ENCODE data around the gene VCL. TPM values are rescaled to one million over a fixed set of nuclear protein-coding genes. Genes with fewer than 3 reads are reported as not detected.

VCL gene
- total RNA-seq, 1 experiment from 2014 or later, result 106 TPM

DNA sequence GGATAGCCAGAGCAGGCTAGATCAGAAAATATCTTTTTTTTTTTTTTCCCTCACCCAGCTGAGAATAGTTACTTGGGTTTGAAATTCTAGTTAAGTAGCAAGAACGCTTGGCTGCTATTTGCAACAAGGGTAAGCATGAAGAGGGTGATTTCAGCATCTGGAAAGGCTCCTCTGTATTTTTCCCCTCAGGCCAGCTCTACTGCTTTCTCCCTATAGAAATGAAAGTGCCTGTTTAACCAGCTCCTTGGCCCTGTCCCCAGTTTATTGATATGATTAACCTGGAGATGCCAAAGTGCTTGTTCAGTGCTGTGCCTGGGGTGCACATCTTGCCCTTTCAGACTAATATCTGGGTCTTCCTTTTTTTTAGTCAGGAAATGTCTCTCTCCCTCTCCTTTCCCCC, 115.6 kb downstream of the VCL start:
- Histone ChIP-seq H3K4me3 (replicated peaks in 1 of 2; ENCODE audit: low read depth in 1 of 2, low read length in 2 of 2) (no peak overlapping the region), H3K79me2 (ENCODE audit: insufficient read depth, low read length) (peaks cover 24% of the 10 kb centered on the region; the same call in 1 of the 2 replicates), H3K4me2 (ENCODE audit: low read length) (no peak overlapping the region), H3K27me3 (ENCODE audit: insufficient read depth, low read length) (no peaks in the 10 kb centered on the region), H3K4me1 (ENCODE audit: control insufficient read depth in 1 of 2, insufficient read depth in 2 of 2, low read length in 2 of 2) (peaks cover 3 to 12% of the 10 kb centered on the region in 2 experiments; a peak in 3 of 4 replicates), H3K9ac (ENCODE audit: low read length) (no peak overlapping the region), H3K9me2 (ENCODE audit: insufficient read depth) (no peaks in the 10 kb centered on the region), H4K20me1 (ENCODE audit: insufficient read depth) (no peaks in the 10 kb centered on the region), H3K36me3 (ENCODE audit: control insufficient read depth in 1 of 2, insufficient read depth in 2 of 2, low read length in 2 of 2) (peaks cover 62 to 81% of the 10 kb centered on the region in 2 experiments), H3K9me3 (ENCODE audit: control insufficient read depth in 1 of 2, insufficient read depth in 1 of 2, low read depth in 1 of 2, low read length in 2 of 2) (no peaks in the 10 kb centered on the region), H3K27ac (ENCODE audit: low read depth, low read length) (no peak overlapping the region), H2AFZ (ENCODE audit: low read depth, low read length, poor library complexity, severe bottlenecking) (no peak overlapping the region)
- TF ChIP-seq EGR1 (IDR thresholded peaks at IDR 0.05; ENCODE audit: low read depth) (no peak), SIN3A (IDR thresholded peaks at IDR 0.05; ENCODE audit: low read depth) (no peak), SP1 (IDR thresholded peaks at IDR 0.05; ENCODE audit: low read depth) (no peak), SRF (IDR thresholded peaks at IDR 0.05; ENCODE audit: low read depth) (no peak)
- TF ChIP-seq, protein P1, sequence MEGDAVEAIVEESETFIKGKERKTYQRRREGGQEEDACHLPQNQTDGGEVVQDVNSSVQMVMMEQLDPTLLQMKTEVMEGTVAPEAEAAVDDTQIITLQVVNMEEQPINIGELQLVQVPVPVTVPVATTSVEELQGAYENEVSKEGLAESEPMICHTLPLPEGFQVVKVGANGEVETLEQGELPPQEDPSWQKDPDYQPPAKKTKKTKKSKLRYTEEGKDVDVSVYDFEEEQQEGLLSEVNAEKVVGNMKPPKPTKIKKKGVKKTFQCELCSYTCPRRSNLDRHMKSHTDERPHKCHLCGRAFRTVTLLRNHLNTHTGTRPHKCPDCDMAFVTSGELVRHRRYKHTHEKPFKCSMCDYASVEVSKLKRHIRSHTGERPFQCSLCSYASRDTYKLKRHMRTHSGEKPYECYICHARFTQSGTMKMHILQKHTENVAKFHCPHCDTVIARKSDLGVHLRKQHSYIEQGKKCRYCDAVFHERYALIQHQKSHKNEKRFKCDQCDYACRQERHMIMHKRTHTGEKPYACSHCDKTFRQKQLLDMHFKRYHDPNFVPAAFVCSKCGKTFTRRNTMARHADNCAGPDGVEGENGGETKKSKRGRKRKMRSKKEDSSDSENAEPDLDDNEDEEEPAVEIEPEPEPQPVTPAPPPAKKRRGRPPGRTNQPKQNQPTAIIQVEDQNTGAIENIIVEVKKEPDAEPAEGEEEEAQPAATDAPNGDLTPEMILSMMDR (IDR thresholded peaks at IDR 0.05 in 2 of 3, conservative IDR thresholded peaks at IDR 0.05 in 1 of 3; ENCODE audit: borderline replicate concordance in 1 of 3, insufficient read depth in 1 of 3, low read depth in 2 of 3, low read length in 2 of 3), result no peak
- ChIA-PET POLR2A (no interaction called here), CTCF (no interaction called here), RAD21 (ENCODE audit: low non-redundant PET in 1 of 2, low total read pairs in 2 of 2, uncharacterized antibody in 2 of 2, unreplicated experiment in 2 of 2) (no interaction called here)
- ATAC-seq (no peak), DNase-seq (ENCODE audit: low read depth, low spot score) (no peak)
- BruUV-seq (replicated peaks), result no TSS peak
- intact Hi-C loops (cut with micrococcal nuclease), result no loop called here

DNA sequence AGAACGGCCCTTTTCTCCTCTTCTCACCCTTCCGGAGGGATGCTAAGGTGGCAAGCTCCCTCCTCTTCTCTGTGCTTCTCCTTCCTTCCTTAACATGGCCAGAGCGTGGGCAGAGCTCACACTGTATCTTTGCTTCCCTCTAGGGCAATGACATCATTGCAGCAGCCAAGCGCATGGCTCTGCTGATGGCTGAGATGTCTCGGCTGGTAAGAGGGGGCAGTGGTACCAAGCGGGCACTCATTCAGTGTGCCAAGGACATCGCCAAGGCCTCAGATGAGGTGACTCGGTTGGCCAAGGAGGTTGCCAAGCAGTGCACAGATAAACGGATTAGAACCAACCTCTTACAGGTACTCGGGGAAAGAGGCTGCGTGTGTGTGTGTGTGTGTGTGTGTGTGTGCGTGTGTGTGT, 116.1 kb downstream of the VCL start:
- H3K4me1 ChIP-seq (ENCODE audit: control insufficient read depth in 1 of 2, insufficient read depth in 2 of 2, low read length in 2 of 2), result peaks cover 8 to 17% of the 10 kb centered on the region in 2 experiments
- BruUV-seq (replicated peaks), result no TSS peak

More for the DNA sequence above, 116.1 kb downstream of the VCL start:
- Histone ChIP-seq H3K9ac (ENCODE audit: low read length) (no peak overlapping the region), H3K27me3 (ENCODE audit: insufficient read depth, low read length) (no peaks in the 10 kb centered on the region), H3K27ac (ENCODE audit: low read depth, low read length) (no peak overlapping the region), H3K4me3 (replicated peaks in 1 of 2; ENCODE audit: low read depth in 1 of 2, low read length in 2 of 2) (no peak overlapping the region), H3K36me3 (ENCODE audit: control insufficient read depth in 1 of 2, insufficient read depth in 2 of 2, low read length in 2 of 2) (peaks cover 58 to 77% of the 10 kb centered on the region in 2 experiments), H3K4me2 (ENCODE audit: low read length) (no peak overlapping the region), H4K20me1 (ENCODE audit: insufficient read depth) (no peaks in the 10 kb centered on the region), H3K9me2 (ENCODE audit: insufficient read depth) (no peaks in the 10 kb centered on the region), H3K9me3 (ENCODE audit: control insufficient read depth in 1 of 2, insufficient read depth in 1 of 2, low read depth in 1 of 2, low read length in 2 of 2) (no peaks in the 10 kb centered on the region), H2AFZ (ENCODE audit: low read depth, low read length, poor library complexity, severe bottlenecking) (no peak overlapping the region), H3K79me2 (ENCODE audit: insufficient read depth, low read length) (peaks cover 23% of the 10 kb centered on the region; the same call in 1 of the 2 replicates)
- RAD21 ChIA-PET (ENCODE audit: low non-redundant PET in 1 of 2, low total read pairs in 2 of 2, uncharacterized antibody in 2 of 2, unreplicated experiment in 2 of 2), result no interaction called here
- POLR2A ChIA-PET, result no interaction called here
- TF ChIP-seq ZBTB33 (IDR thresholded peaks at IDR 0.05; ENCODE audit: extremely low read depth, insufficient replicate concordance, low read length) (no peak), RAD21 (IDR thresholded peaks at IDR 0.05; ENCODE audit: low read depth) (no peak), ZFX (IDR thresholded peaks at IDR 0.05) (no peak), JUND (IDR thresholded peaks at IDR 0.05) (no peak)
- TF ChIP-seq, protein P1 (IDR thresholded peaks at IDR 0.05 in 2 of 3, conservative IDR thresholded peaks at IDR 0.05 in 1 of 3; ENCODE audit: borderline replicate concordance in 1 of 3, insufficient read depth in 1 of 3, low read depth in 2 of 3, low read length in 2 of 3), result no peak
- CTCF ChIA-PET, result no interaction called here
- intact Hi-C loops (cut with micrococcal nuclease), result no loop called here
- ATAC-seq (no peak), DNase-seq (ENCODE audit: low read depth, low spot score) (no peak)

Data from HCT116 (cell line).